Tibial nerve (tissue), 4 donors: Measurements from ENCODE around the gene B3GAT2. TPM values are rescaled to one million over a fixed set of nuclear protein-coding genes. Genes with fewer than 3 reads are reported as not detected.

Experiments
- DNase-seq, 2 donors: peaks; one replicate each; pipeline ENCODE4 v3.0.0-alpha.2; 2019; ENCODE audit warnings: low spot score in 2 of 2
- H3K27ac ChIP-seq, 4 donors: fragments of 200-600 bp; sonication (generic) in 3 of 4; one replicate each; pipeline ENCODE4 v1.5.1; 2017 to 2019; ENCODE audit warnings: mild to moderate bottlenecking in 1 of 4
- H3K27me3 ChIP-seq, 2 donors: fragments of 200-600 bp; sonication (generic) in 1 of 2; one replicate each; pipeline versions ENCODE4 v1.5.1 to v1.6.0; 2017 to 2019
- H3K36me3 ChIP-seq, 3 donors: fragments of 200-600 bp; sonication (generic); one replicate each; pipeline ENCODE4 v1.5.1; 2018 to 2019
- H3K4me1 ChIP-seq, 4 donors: fragments of 200-600 bp; sonication (generic) in 3 of 4; one replicate each; pipeline ENCODE4 v1.5.1; 2017 to 2019
- H3K4me3 ChIP-seq, 4 donors: fragments of 200-600 bp; sonication (generic) in 3 of 4; one replicate each; pipeline ENCODE4 v1.5.1; 2017 to 2019; ENCODE audit warnings: mild to moderate bottlenecking in 1 of 4, moderate library complexity in 1 of 4
- H3K9me3 ChIP-seq, 4 donors: fragments of 200-600 bp; sonication (generic) in 3 of 4; one replicate each; pipeline ENCODE4 v1.5.1; 2017 to 2019
- EP300 ChIP-seq, 2 donors: sonication (generic); formaldehyde crosslinking; IDR thresholded peaks; one replicate each; pipeline ENCODE4 v1.6.1; 2017; ENCODE audit warnings: antibody characterized with exemption in 2 of 2, mild to moderate bottlenecking in 1 of 2
- POLR2A ChIP-seq, 2 donors: fragments of 450-650 bp; IDR thresholded peaks; one replicate each; pipeline ENCODE4 v1.6.1; 2017; ENCODE audit warnings: antibody characterized with exemption in 2 of 2, mild to moderate bottlenecking in 2 of 2, moderate library complexity in 2 of 2
- WGBS, 2 donors: methylation state at CpG; one replicate each; pipeline ENCODE4 v1.1.5; 2018; 5-methylcytosine and 5-hydroxymethylcytosine counted together
- total RNA-seq, 4 donors: library from RNA; depleted of rRNA; stranded (reverse); fragments of >200 nt; gene quantifications; one replicate each; pipeline ENCODE4 v1.1.0, GENCODE V29; 2016
- TF ChIP-seq, protein P1 (sequence below), 5 experiments: fragments of 200-600 bp in 3 of 5; fragments of 450-650 bp in 2 of 5; sonication (generic) in 3 of 5; IDR thresholded peaks; one replicate each; pipeline ENCODE4 v1.5.1; 2016 to 2019; ENCODE audit warnings: antibody characterized with exemption in 5 of 5, mild to moderate bottlenecking in 3 of 5, moderate library complexity in 2 of 5

B3GAT2 gene
- total RNA-seq, 4 donors from 2014 or later, result 0.30 TPM; not detected in 3

DNA sequence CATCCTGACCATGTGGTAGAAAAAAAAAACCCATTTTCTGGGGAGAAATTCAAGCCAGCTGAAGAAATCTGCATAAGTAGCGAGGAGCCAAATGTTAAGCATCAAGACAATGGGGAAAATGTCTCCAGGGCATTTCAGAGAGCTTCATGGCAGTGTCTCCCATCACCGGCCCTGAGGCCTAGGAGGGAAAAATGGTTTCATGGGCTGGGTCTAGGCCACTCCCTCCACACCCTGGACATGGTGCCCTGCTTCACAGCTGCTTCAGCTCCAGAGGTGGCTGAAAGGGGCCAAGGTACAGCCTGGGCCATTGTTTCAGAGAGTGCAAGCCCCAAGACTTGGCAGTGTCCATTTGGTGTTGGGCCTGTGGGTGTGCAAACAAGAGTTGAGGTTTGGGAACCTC is 34.4 kb upstream of the B3GAT2 start:
- Histone ChIP-seq H3K4me3 (no peak overlapping the region), H3K9me3 (no peaks in the 10 kb centered on the region), H3K4me1 (no peaks in the 10 kb centered on the region), H3K27me3 (no peaks in the 10 kb centered on the region), H3K36me3 (no peaks in the 10 kb centered on the region), H3K27ac (no peak overlapping the region)
- 79 to 85% methylated on average over 2 of the region's 2 CpGs for WGBS, 2 donors
- TF ChIP-seq, protein P1, sequence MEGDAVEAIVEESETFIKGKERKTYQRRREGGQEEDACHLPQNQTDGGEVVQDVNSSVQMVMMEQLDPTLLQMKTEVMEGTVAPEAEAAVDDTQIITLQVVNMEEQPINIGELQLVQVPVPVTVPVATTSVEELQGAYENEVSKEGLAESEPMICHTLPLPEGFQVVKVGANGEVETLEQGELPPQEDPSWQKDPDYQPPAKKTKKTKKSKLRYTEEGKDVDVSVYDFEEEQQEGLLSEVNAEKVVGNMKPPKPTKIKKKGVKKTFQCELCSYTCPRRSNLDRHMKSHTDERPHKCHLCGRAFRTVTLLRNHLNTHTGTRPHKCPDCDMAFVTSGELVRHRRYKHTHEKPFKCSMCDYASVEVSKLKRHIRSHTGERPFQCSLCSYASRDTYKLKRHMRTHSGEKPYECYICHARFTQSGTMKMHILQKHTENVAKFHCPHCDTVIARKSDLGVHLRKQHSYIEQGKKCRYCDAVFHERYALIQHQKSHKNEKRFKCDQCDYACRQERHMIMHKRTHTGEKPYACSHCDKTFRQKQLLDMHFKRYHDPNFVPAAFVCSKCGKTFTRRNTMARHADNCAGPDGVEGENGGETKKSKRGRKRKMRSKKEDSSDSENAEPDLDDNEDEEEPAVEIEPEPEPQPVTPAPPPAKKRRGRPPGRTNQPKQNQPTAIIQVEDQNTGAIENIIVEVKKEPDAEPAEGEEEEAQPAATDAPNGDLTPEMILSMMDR (IDR thresholded peaks at IDR 0.05), result no peak
- TF ChIP-seq EP300 (IDR thresholded peaks at IDR 0.05) (no peak), POLR2A (IDR thresholded peaks at IDR 0.05) (no peak)
- DNase-seq, result no peak

DNA sequence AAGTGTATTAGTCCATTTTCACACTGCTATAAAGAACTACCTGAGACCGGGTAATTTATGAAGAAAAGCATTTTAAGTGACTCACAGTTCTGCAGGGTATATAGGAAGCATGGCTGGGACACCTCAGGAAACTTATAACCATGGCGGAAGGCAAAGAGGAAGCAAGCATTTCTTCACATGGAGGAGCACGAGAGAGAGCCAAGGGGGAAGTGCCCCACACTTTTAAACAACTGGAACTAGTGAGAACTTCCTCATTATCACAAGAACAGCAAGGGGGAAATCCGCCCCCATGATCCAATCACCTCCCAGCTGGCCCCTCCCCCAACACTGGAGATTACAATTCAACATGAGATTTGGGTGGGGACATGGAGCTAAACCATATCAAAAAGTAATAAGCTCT is 28.3 kb upstream of the B3GAT2 start:
- Histone ChIP-seq H3K27me3 (no peaks in the 10 kb centered on the region), H3K9me3 (no peaks in the 10 kb centered on the region), H3K4me1 (no peaks in the 10 kb centered on the region), H3K4me3 (no peak overlapping the region), H3K36me3 (no peaks in the 10 kb centered on the region), H3K27ac (no peak overlapping the region)
- DNase-seq, result no peak
- WGBS, 2 donors, result 76 to 80% methylated on average over 4 of the region's 4 CpGs
- no peak for TF ChIP-seq EP300 (IDR thresholded peaks at IDR 0.05)
- TF ChIP-seq, protein P1 (IDR thresholded peaks at IDR 0.05), result no peak
- no peak for TF ChIP-seq POLR2A (IDR thresholded peaks at IDR 0.05)

DNA sequence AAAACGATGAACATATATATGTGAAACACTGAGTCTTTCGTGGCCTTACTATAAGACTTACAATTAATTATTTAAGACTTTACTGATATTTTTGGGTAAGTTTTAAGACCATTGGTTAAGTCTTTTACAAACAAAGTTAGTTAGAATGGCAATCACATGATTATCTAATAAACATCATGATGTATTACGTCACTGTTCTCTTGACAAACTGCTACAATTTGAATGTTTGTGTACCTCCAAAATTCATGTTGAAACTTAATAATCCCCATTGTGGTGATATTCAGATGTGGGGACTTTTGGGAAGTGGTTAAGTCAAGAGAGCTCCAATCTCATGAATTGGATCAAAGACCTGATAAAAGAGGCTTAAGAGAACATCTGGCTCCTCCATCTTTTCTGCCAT is 25.9 kb upstream of the B3GAT2 start:
- WGBS, 2 donors, result 89 to 90% methylated on average over 3 of the region's 3 CpGs
- Histone ChIP-seq H3K9me3 (no peaks in the 10 kb centered on the region), H3K4me1 (no peaks in the 10 kb centered on the region), H3K27ac (no peak overlapping the region), H3K27me3 (no peaks in the 10 kb centered on the region), H3K4me3 (no peak overlapping the region), H3K36me3 (no peaks in the 10 kb centered on the region)
- TF ChIP-seq, protein P1 (IDR thresholded peaks at IDR 0.05), result no peak
- DNase-seq, result no peak

DNA sequence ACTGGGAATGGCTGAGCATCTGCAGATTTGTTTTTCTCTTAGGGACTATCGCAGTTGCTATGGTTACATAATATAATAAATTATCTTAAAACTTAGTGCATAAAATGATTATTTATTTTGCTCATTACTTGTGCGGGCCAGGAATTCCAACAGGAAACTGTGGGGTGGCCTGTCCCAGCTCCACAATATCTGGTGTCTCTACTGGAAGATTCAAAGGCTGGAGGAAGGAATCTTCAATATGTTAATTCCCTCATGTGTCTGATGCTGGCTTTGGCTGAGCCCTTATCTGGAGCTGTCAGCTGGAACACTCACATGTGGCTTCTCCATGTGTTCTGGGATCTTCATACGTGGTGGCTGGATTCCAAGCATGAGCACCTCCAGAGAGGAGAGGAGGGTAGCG is 23.9 kb upstream of the B3GAT2 start:
- H3K36me3 ChIP-seq, result no peaks in the 10 kb centered on the region
- 37 to 46% methylated on average over 3 to 4 of the region's 4 CpGs for WGBS, 2 donors
- no peaks in the 10 kb centered on the region for H3K9me3 ChIP-seq
- H3K4me3 ChIP-seq, result no peak overlapping the region
- no peak overlapping the region for H3K27ac ChIP-seq
- H3K4me1 ChIP-seq, result no peaks in the 10 kb centered on the region
- no peaks in the 10 kb centered on the region for H3K27me3 ChIP-seq
- no peak for DNase-seq
- TF ChIP-seq, protein P1 (IDR thresholded peaks at IDR 0.05), result no peak
- no peak for TF ChIP-seq EP300 (IDR thresholded peaks at IDR 0.05)

DNA sequence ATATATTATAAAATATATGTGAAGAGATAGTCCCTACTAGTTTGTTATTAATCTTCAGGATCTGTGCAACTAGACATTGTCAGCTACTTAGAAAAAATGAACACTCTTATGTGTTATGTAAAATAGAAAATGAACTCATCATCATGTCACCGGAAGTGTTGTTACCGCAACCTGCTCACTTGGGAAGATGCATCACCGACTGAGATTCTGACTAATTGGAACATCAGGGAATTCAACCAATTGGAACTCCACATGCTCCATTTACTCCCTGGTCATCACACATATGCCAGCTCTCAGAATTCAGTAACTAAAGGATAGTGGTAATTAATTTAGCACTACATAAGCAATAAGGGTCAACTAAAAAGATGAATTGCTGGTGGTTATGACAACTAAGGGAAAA is 16.7 kb upstream of the B3GAT2 start:
- WGBS, 2 donors, result 88 to 93% methylated on average over 3 of the region's 3 CpGs
- no peaks in the 10 kb centered on the region for H3K4me1 ChIP-seq
- H3K36me3 ChIP-seq, result no peaks in the 10 kb centered on the region
- no peak overlapping the region for H3K27ac ChIP-seq
- no peaks in the 10 kb centered on the region for H3K9me3 ChIP-seq
- no peak for TF ChIP-seq POLR2A (IDR thresholded peaks at IDR 0.05)
- TF ChIP-seq, protein P1 (IDR thresholded peaks at IDR 0.05), result no peak
- no peak for DNase-seq
- H3K27me3 ChIP-seq, result no peaks in the 10 kb centered on the region
- H3K4me3 ChIP-seq, result no peak overlapping the region
